RWPE2 (cell line): ENCODE results near the gene PAX8.

Source experiments
- ATAC-seq: fragments of 200-7000 bp; cut with Tn5 transposase; 3 replicates; pipeline ENCODE4 v1.9.1; 2021; ENCODE audit warnings: low read depth
- DNase-seq: peaks from one replicate; pipeline ENCODE4 v3.0.0-alpha.2; 2020; ENCODE audit warnings: low spot score
- H3K27ac ChIP-seq: fragments of 450-650 bp; 2 replicates; pipeline ENCODE4 v1.5.1; 2017; ENCODE audit warnings: mild to moderate bottlenecking; ENCODE audit not compliant: poor library complexity, severe bottlenecking
- H3K27me3 ChIP-seq: fragments of 250-450 bp; sonication (Bioruptor Pico); 2 replicates; pipeline ENCODE4 v1.5.1; 2021; ENCODE audit warnings: mild to moderate bottlenecking, moderate library complexity; ENCODE audit not compliant: insufficient read depth, poor library complexity, severe bottlenecking
- H3K36me3 ChIP-seq: fragments of 250-450 bp; sonication (Bioruptor Pico); 2 replicates; pipeline ENCODE4 v1.5.1; 2020; ENCODE audit warnings: low read depth, mild to moderate bottlenecking, moderate library complexity
- H3K4me1 ChIP-seq: fragments of 250-450 bp; sonication (Bioruptor Pico); 2 replicates; pipeline ENCODE4 v1.5.1; 2021; ENCODE audit warnings: mild to moderate bottlenecking, moderate library complexity; ENCODE audit not compliant: insufficient read depth, poor library complexity, severe bottlenecking
- H3K4me3 ChIP-seq: fragments of 250-450 bp; sonication (Bioruptor Pico); 2 replicates; pipeline ENCODE4 v1.5.1; 2021; ENCODE audit warnings: mild to moderate bottlenecking, moderate library complexity; ENCODE audit not compliant: severe bottlenecking
- H3K9me3 ChIP-seq: fragments of 250-450 bp; sonication (Bioruptor Pico); 2 replicates; pipeline ENCODE4 v1.5.1; 2021; ENCODE audit warnings: mild to moderate bottlenecking, moderate library complexity; ENCODE audit not compliant: severe bottlenecking
- CTCF ChIP-seq: fragments of 450-650 bp; IDR thresholded peaks from one replicate; pipeline ENCODE4 v1.5.1; 2017; ENCODE audit warnings: mild to moderate bottlenecking, moderate library complexity; ENCODE audit not compliant: poor library complexity, severe bottlenecking

The PAX8 gene

DNA sequence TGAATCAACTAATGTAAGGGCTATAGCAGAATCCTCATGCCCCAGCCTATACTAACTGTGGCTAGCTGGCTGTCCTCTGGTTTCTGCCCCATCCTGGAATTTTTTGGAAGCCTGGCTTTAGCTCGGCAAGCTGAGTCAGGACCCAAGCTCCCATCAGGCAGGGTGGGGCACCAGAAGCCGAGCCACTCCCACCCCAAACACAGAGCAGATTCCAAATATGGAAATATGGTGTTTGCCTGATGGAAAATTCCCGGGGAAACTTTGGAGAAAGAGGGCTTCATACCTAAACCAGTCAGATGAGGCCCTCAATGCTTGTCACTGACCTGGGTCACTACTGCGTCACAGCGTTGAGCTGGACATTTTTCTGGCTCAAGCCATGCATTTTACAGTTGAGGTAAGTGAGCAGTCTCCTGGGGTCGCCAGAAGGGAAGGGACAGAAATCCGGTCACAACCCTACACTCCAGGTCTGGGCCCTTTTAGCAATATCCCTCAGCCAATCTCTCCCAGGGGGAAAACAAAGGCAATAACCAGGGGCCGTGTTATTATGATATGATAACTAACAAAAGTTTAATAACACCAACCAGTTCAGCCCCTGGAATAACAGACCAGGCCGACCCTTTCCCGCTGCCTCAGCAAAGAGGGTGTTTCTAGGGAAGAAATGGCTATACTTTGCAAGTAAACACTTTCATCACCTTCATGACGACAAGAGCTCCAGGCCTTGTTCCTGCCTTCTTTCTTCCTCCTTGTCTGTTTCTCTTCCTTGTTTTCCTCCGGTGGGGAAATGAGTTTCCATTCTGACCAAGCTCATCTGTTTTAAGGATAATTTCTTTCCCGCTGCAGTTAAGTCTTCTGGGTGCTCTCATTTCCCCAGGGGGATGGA lies 67.3 kb downstream of the PAX8 start:
- DNase-seq (no peak), ATAC-seq (peak; percentile 95)
- Histone ChIP-seq H3K9me3 (no peaks in the 10 kb centered on the region), H3K27ac (peak overlapping the region; percentile 19), H3K4me3 (no peak overlapping the region), H3K4me1 (peaks cover 14% of the 10 kb centered on the region), H3K36me3 (no peaks in the 10 kb centered on the region), H3K27me3 (no peaks in the 10 kb centered on the region)
- no peak for TF ChIP-seq CTCF

- Histone ChIP-seq H3K36me3 (no peaks in the 10 kb centered on the region), H3K4me1 (peaks cover 14% of the 10 kb centered on the region), H3K9me3 (no peaks in the 10 kb centered on the region), H3K27ac (no peak overlapping the region), H3K4me3 (no peak overlapping the region), H3K27me3 (no peaks in the 10 kb centered on the region)
- ATAC-seq (no peak), DNase-seq (no peak)
- TF ChIP-seq CTCF: no peak
Measured at GRCh38 chr2:113209646-113210171, 69.0 kb downstream of the PAX8 start.

- H3K4me1 ChIP-seq: peaks cover 14% of the 10 kb centered on the region
- no peaks in the 10 kb centered on the region for H3K36me3 ChIP-seq
- H3K27ac ChIP-seq: no peak overlapping the region
- no peak for DNase-seq
- no peak for TF ChIP-seq CTCF
- H3K27me3 ChIP-seq: no peaks in the 10 kb centered on the region
- no peaks in the 10 kb centered on the region for H3K9me3 ChIP-seq
- no peak overlapping the region for H3K4me3 ChIP-seq
- ATAC-seq: no peak
Measured at GRCh38 chr2:113209011-113209645, 69.6 kb downstream of the PAX8 start.

GRCh38 chr2:113208396-113208795 lies 70.3 kb downstream of the PAX8 start:
- H3K36me3 ChIP-seq: no peaks in the 10 kb centered on the region
- no peak overlapping the region for H3K4me3 ChIP-seq
- H3K27ac ChIP-seq: no peak overlapping the region
- no peaks in the 10 kb centered on the region for H3K27me3 ChIP-seq
- no peak for TF ChIP-seq CTCF
- ATAC-seq: no peak
- peaks cover 14% of the 10 kb centered on the region for H3K4me1 ChIP-seq
- DNase-seq: no peak
- no peaks in the 10 kb centered on the region for H3K9me3 ChIP-seq
